Hepatocyte (in vitro differentiated cells): Measurements from ENCODE around the gene SNED1.

Experiments
- EZH2 ChIP-seq: fragments of 200-600 bp; sonication (generic); IDR thresholded peaks from 2 replicates; pipeline ENCODE4 v1.6.1; 2016; ENCODE audit warnings: antibody characterized with exemption, mild to moderate bottlenecking, borderline replicate concordance
- TF ChIP-seq, protein P1 (sequence below): fragments of 200-600 bp; sonication (generic); IDR thresholded peaks from 2 replicates; pipeline ENCODE4 v1.5.1; 2016; ENCODE audit warnings: antibody characterized with exemption, mild to moderate bottlenecking; ENCODE audit not compliant: poor library complexity

DNA sequence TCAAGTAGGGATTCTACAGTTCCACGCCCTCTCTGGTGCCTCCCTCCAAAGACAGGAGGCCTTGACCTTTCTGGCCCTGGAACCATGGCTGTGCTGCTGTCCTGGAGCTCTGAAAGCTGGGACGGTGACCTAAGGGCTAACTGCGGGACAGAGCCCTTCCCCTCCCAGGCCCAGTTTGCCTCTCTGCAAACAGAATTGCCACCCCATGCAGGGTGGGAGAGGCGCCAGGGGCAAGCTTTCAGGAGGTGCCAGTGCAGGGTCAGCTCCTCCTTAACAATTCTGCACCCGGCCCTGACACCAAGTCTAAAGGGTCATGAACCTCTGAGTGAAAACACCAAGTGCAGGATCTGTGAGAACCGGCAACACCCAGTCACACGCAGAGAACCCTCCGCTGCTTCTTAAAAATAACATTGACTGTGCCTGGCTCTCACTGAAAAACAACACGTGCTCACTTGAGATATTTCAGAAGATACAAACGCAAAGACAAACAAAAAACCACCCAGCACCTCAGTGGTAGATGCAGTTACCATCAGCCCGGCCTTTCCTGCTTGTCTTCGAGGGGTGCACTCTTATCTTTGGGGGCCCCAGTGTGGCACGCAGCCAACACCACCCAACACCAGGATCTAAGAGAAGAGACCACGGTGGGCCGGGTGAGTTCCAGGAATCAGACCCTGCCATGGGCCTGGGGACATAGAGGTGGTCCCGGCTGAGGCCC is 1.1 kb upstream of the SNED1 start:
- TF ChIP-seq EZH2, result no peak
- TF ChIP-seq, protein P1, sequence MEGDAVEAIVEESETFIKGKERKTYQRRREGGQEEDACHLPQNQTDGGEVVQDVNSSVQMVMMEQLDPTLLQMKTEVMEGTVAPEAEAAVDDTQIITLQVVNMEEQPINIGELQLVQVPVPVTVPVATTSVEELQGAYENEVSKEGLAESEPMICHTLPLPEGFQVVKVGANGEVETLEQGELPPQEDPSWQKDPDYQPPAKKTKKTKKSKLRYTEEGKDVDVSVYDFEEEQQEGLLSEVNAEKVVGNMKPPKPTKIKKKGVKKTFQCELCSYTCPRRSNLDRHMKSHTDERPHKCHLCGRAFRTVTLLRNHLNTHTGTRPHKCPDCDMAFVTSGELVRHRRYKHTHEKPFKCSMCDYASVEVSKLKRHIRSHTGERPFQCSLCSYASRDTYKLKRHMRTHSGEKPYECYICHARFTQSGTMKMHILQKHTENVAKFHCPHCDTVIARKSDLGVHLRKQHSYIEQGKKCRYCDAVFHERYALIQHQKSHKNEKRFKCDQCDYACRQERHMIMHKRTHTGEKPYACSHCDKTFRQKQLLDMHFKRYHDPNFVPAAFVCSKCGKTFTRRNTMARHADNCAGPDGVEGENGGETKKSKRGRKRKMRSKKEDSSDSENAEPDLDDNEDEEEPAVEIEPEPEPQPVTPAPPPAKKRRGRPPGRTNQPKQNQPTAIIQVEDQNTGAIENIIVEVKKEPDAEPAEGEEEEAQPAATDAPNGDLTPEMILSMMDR, result no peak
